BLaER1 treated with 17β-estradiol and CSF1 and Interleukin-3, amounts not matched to agents 10 nM and 100 nM (cell line): ENCODE data around the gene PITPNM3.
A peak's percentile ranks its signal among the peaks of the same experiment; 100 is the strongest.
"Not testable (repeated sequence)": the region's sequence is repeated elsewhere in the genome, so short reads cannot be mapped to it uniquely, and the experiment has no call there.

ENCODE experiments used
- H3K27ac ChIP-seq, 11 experiments: shearing (Covaris generic); formaldehyde crosslinking; 2 replicates each; pipeline ENCODE4 v1.8.1; 2022
- H3K27me3 ChIP-seq, 11 experiments: shearing (Covaris generic); formaldehyde crosslinking; 2 replicates each; pipeline ENCODE4 v1.8.1; 2022
- H3K36me3 ChIP-seq, 11 experiments: shearing (Covaris generic); formaldehyde crosslinking; 2 replicates each; pipeline ENCODE4 v1.8.1; 2022
- H3K4me1 ChIP-seq, 10 experiments: shearing (Covaris generic); formaldehyde crosslinking; 2 replicates each; pipeline ENCODE4 v1.8.1; 2022
- H3K4me2 ChIP-seq, 11 experiments: shearing (Covaris generic); formaldehyde crosslinking; 2 replicates each; pipeline ENCODE4 v1.8.1; 2022
- H3K4me3 ChIP-seq, 10 experiments: shearing (Covaris generic); formaldehyde crosslinking; 2 replicates each; pipeline ENCODE4 v1.8.1; 2022
- H3K9ac ChIP-seq, 11 experiments: shearing (Covaris generic); formaldehyde crosslinking; 2 replicates each; pipeline ENCODE4 v1.8.1; 2022
- H3K9me3 ChIP-seq, 11 experiments: shearing (Covaris generic); formaldehyde crosslinking; replicated peaks in 1 of 11; 2 replicates each; pipeline ENCODE4 v1.8.1; 2022
- H4K20me1 ChIP-seq, 11 experiments: shearing (Covaris generic); formaldehyde crosslinking; 2 replicates each; pipeline ENCODE4 v1.8.1; 2022
- Cebpa-rat ChIP-seq, 11 experiments: shearing (Covaris generic); IDR thresholded peaks; 2 replicates each; pipeline ENCODE4 v1.8.1; 2022

The PITPNM3 gene

GRCh38 chr17:6578491-6578890 lies 22.1 kb upstream of the PITPNM3 start:
- Histone ChIP-seq H3K4me2 (no peak overlapping the region), H3K27ac (no peak overlapping the region), H4K20me1 (peaks cover 0 to 13% (median 0%) of the 10 kb centered on the region in 11 experiments; a peak in 6 of 22 replicates), H3K9ac (0 out of 22 replicates have a peak overlapping the region, but pooled peaks of 1 of the 11 experiments have one; percentile 9), H3K27me3 (no peaks in the 10 kb centered on the region), H3K4me3 (no peak overlapping the region), H3K9me3 (peaks cover 2 to 27% (median 9%) of the 10 kb centered on the region in 11 experiments; a peak in 18 of 22 replicates), H3K4me1 (peaks cover 34 to 51% (median 40%) of the 10 kb centered on the region in 10 experiments), H3K36me3 (peaks cover 36 to 62% (median 53%) of the 10 kb centered on the region in 11 experiments)
- TF ChIP-seq Cebpa-rat (IDR thresholded peaks at IDR 0.05), result no peak

- Histone ChIP-seq H3K4me3 (no peak overlapping the region), H3K4me1 (peaks cover 34 to 57% (median 42%) of the 10 kb centered on the region in 10 experiments), H3K27ac (no peak overlapping the region), H3K9me3 (peaks cover 0 to 22% (median 3%) of the 10 kb centered on the region in 11 experiments; a peak in 9 of 22 replicates), H3K27me3 (no peaks in the 10 kb centered on the region), H3K4me2 (peak overlapping the region in 1 of 11 experiments; percentile 8; a peak in 1 of 22 replicates), H3K36me3 (peaks cover 29 to 55% (median 46%) of the 10 kb centered on the region in 11 experiments), H4K20me1 (peaks cover 0 to 13% (median 0%) of the 10 kb centered on the region in 11 experiments; a peak in 6 of 22 replicates), H3K9ac (no peak overlapping the region)
- TF ChIP-seq Cebpa-rat (IDR thresholded peaks at IDR 0.05), result no peak
These were observed 21.4 kb upstream of the PITPNM3 start for GRCh38 chr17:6577686-6578263.

- H3K36me3 ChIP-seq, result peaks cover 15 to 39% (median 32%) of the 10 kb centered on the region in 11 experiments; a peak in 20 of 22 replicates
- H3K9me3 ChIP-seq, result peaks cover 0 to 15% (median 0%) of the 10 kb centered on the region in 11 experiments; a peak in 9 of 22 replicates
- peaks cover 0 to 13% (median 0%) of the 10 kb centered on the region in 11 experiments; a peak in 6 of 22 replicates for H4K20me1 ChIP-seq
- H3K27ac ChIP-seq, result peak overlapping the region in 9 of 11 experiments; percentile 28 to 74 (median 68); a peak in 14 of 22 replicates
- H3K9ac ChIP-seq, result peak overlapping the region in 4 of 11 experiments; percentile 51 to 64 (median 54); a peak in 4 of 22 replicates
- H3K27me3 ChIP-seq, result no peaks in the 10 kb centered on the region
- H3K4me2 ChIP-seq, result peak overlapping the region; percentile 82 to 97 (median 95)
- peak overlapping the region in 4 of 10 experiments; percentile 38 to 44 (median 40); a peak in 1 of 20 replicates for H3K4me3 ChIP-seq
- no peak for TF ChIP-seq Cebpa-rat (IDR thresholded peaks at IDR 0.05)
- peaks cover 35 to 62% (median 43%) of the 10 kb centered on the region in 10 experiments for H3K4me1 ChIP-seq
These were observed 19.9 kb upstream of the PITPNM3 start for GRCh38 chr17:6576038-6576785.

GRCh38 chr17:6575596-6575988 lies 19.2 kb upstream of the PITPNM3 start:
- Histone ChIP-seq H3K9ac (peak overlapping the region in 9 of 11 experiments; percentile 2 to 64 (median 53); a peak in 14 of 22 replicates), H3K4me1 (peaks cover 41 to 68% (median 48%) of the 10 kb centered on the region in 10 experiments), H3K4me3 (peak overlapping the region in 8 of 10 experiments; percentile 28 to 48 (median 38); a peak in 7 of 20 replicates), H3K4me2 (peak overlapping the region; percentile 82 to 97 (median 95)), H4K20me1 (peaks cover 0 to 13% (median 0%) of the 10 kb centered on the region in 11 experiments; a peak in 6 of 22 replicates), H3K27me3 (no peaks in the 10 kb centered on the region), H3K36me3 (peaks cover 15 to 33% (median 29%) of the 10 kb centered on the region in 11 experiments; a peak in 20 of 22 replicates), H3K27ac (peak overlapping the region; percentile 28 to 74 (median 62); a peak in 19 of 22 replicates), H3K9me3 (peaks cover 0 to 15% (median 0%) of the 10 kb centered on the region in 11 experiments; a peak in 9 of 22 replicates)
- no peak for TF ChIP-seq Cebpa-rat (IDR thresholded peaks at IDR 0.05)

- Histone ChIP-seq H3K27me3 (no peaks in the 10 kb centered on the region), H3K36me3 (peaks cover 15 to 32% (median 29%) of the 10 kb centered on the region in 11 experiments; a peak in 20 of 22 replicates), H3K9me3 (peaks cover 0 to 15% (median 0%) of the 10 kb centered on the region in 11 experiments; a peak in 9 of 22 replicates), H3K4me3 (peak overlapping the region in 9 of 10 experiments; percentile 28 to 48 (median 38); a peak in 14 of 20 replicates), H3K9ac (peak overlapping the region; percentile 2 to 64 (median 53); a peak in 19 of 22 replicates), H3K4me2 (peak overlapping the region; percentile 82 to 97 (median 95)), H4K20me1 (peaks cover 0 to 13% (median 0%) of the 10 kb centered on the region in 11 experiments; a peak in 6 of 22 replicates), H3K4me1 (peaks cover 48 to 74% (median 55%) of the 10 kb centered on the region in 10 experiments), H3K27ac (peak overlapping the region; percentile 30 to 74 (median 62); a peak in 21 of 22 replicates)
- TF ChIP-seq Cebpa-rat (IDR thresholded peaks at IDR 0.05), result no peak
These were observed 18.6 kb upstream of the PITPNM3 start for GRCh38 chr17:6574687-6575595.

GRCh38 chr17:6573982-6574686 lies 17.8 kb upstream of the PITPNM3 start:
- Histone ChIP-seq H3K9me3 (peaks cover 0 to 15% (median 0%) of the 10 kb centered on the region in 11 experiments; a peak in 9 of 22 replicates), H3K27me3 (no peaks in the 10 kb centered on the region), H3K27ac (peak overlapping the region in 4 of 11 experiments; percentile 30 to 73 (median 61); a peak in 4 of 22 replicates), H3K36me3 (peaks cover 9 to 24% (median 22%) of the 10 kb centered on the region in 11 experiments; a peak in 20 of 22 replicates), H3K4me2 (peak overlapping the region; percentile 82 to 97 (median 95)), H3K9ac (peak overlapping the region in 2 of 11 experiments; percentile 31 to 51; a peak in 4 of 22 replicates), H4K20me1 (peaks cover 0 to 13% (median 0%) of the 10 kb centered on the region in 11 experiments; a peak in 6 of 22 replicates), H3K4me3 (no peak overlapping the region), H3K4me1 (peaks cover 56 to 81% (median 63%) of the 10 kb centered on the region in 10 experiments)
- no peak for TF ChIP-seq Cebpa-rat (IDR thresholded peaks at IDR 0.05)

- H3K4me2 ChIP-seq, result peak overlapping the region in 5 of 11 experiments; percentile 82 to 97 (median 93); a peak in 5 of 22 replicates
- not testable (repeated sequence) for H3K4me3 ChIP-seq, H3K9ac ChIP-seq, H3K27me3 ChIP-seq, H3K27ac ChIP-seq
- peaks cover 0 to 15% (median 0%) of the 10 kb centered on the region in 11 experiments; a peak in 9 of 22 replicates for H3K9me3 ChIP-seq
- peaks cover 8 to 18% (median 15%) of the 10 kb centered on the region in 11 experiments; a peak in 20 of 22 replicates for H3K36me3 ChIP-seq
- H4K20me1 ChIP-seq, result peaks cover 0 to 13% (median under 1%) of the 10 kb centered on the region in 11 experiments; a peak in 5 of 22 replicates
- peaks cover 60 to 77% (median 64%) of the 10 kb centered on the region in 10 experiments for H3K4me1 ChIP-seq
These were observed 17.1 kb upstream of the PITPNM3 start for GRCh38 chr17:6573495-6573894.
